GM19395 (cell line): ENCODE measurements around the gene YTHDC1.
"Not testable (repeated sequence)": the region's sequence is repeated elsewhere in the genome, so short reads cannot be mapped to it uniquely, and the experiment has no call there.

ENCODE experiments used
- ATAC-seq: cut with Tn5 transposase; IDR thresholded peaks from one replicate; pipeline ENCODE4 v1.9.1; 2021; ENCODE audit warnings: mild to moderate bottlenecking, moderate library complexity; ENCODE audit not compliant: unreplicated experiment

The YTHDC1 gene

DNA sequence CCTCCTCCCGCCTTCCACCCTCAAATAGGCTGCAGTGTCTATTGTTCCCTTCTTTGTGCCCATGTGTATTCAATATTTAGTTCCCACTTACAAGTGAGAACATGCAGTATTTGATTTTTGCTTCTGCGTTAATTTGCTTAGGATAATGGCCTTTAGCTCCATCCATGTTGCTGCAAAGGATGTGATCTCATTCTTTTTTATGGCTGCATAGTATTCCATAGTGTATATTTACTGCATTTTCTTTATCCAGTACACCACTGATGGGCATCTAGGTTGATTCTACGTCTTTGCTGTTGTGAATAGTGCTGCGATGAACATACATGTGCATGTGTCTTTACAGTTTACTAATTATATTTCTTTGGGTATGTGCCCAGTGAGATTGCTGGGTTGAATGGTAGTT lies 52.8 kb downstream of the YTHDC1 start:
- no peak for ATAC-seq

- ATAC-seq: no peak
Measured at GRCh38 chr4:68291256-68291655, 58.6 kb downstream of the YTHDC1 start.

GRCh38 chr4:68288393-68288740 lies 61.5 kb downstream of the YTHDC1 start:
- ATAC-seq: no peak

DNA sequence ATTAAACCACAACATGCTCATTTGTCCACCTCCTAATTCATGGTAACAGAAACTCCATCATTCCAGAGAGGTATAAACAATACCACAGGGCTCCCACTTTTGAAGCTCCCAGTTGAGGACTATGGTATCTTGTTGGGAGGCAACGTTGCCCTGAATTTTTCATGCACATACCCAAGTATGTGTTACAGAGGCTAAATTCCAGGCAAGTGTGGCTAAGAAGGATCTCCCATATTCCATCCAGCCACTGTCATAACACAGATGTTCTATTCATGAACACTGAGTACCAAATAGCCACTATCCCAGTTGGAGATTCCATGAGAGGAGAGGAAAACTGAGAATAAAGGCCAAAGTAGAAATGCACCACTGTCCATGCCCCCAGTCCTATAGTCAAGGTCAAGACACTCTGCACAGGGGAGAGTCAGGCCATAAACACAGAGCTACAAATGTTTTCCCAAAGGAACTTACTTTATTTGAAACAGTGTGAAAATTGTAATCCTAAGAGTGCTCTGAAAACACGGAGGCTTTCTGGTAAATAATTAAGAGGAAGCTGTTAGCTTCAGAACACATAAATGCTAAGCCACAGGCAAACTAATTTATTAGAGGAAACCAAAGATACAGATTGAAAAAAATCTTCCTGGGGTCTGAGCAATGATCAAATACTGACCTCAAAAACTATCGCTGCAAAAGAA lies 62.0 kb downstream of the YTHDC1 start:
- ATAC-seq: no peak

DNA sequence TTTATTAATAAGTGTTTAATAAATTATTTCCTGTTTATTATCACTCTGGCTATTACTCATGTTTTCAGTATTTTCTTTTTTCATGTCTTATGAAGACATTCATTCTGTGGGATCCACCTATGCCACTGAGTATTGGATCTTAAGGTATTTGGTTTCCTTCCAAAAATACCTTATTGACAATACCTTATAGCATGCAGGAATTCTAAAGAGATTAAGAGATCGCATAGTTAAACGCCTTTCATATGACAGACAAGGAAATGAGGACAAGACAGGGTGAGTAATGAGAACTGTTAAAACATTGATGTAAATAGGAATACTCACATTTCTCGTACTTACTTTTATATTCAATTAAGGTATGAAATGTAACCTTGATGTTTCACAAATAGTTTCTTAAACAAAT lies 66.2 kb downstream of the YTHDC1 start:
- no peak for ATAC-seq

DNA sequence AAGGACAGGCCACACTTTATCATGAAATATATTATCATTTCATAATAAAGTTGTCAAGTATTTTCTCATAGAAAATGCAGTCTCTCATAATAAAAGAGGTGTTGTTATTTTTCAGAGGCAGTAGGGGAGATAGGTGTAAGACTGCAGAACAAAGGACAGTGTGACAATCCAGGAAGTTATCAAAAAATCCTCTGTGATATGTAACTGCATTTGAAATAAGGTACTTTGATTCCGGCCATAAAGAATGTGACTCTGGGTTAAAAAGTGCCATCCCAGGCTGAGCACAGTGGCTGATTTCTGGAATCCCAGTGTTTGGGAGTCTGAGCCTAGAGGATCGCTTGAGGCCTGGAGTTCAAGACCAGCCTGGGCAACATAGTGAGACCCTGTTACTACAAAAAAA lies 66.8 kb downstream of the YTHDC1 start:
- no peak for ATAC-seq

DNA sequence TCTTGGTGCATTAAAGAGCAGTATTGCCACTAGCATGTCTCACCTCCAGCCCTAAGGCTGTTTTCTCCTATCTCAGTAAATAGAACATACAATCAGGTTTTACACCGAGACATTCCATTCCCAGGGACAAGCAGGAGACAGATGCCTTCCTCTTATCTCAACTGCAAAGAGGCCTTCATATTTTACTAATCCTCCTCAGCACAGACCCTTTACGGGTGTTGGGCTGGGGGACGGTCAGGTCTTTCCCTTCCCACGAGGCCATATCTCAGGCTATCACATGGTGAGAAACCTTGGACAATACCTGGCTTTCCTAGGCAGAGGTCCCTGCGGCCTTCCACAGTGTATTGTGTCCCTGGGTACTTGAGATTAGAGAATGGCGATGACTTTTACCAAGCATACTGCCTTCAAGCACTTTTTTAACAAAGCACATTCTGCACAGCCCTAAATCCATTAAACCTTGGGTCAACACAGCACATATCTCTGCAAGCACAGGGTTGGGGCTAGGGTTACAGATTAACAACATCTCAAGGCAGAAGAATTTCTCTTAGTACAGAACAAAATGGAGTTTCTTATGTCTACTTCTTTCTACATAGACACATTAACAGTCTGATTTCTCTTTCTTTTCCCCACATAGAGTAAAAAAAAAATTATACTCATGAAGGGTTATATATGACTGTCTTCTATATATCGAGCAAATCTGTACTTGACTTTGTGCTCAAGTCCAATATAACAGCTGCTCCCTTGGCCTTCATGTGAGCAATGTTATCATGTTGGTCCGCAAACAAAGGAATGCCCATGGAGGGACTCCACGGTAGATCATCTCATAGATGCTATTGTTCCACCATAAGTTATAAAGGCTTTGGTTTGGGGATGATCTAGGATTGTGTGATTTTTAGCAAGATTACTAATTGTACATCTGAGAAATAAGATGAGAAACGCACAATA lies 67.8 kb downstream of the YTHDC1 start:
- not testable (repeated sequence) for ATAC-seq

DNA sequence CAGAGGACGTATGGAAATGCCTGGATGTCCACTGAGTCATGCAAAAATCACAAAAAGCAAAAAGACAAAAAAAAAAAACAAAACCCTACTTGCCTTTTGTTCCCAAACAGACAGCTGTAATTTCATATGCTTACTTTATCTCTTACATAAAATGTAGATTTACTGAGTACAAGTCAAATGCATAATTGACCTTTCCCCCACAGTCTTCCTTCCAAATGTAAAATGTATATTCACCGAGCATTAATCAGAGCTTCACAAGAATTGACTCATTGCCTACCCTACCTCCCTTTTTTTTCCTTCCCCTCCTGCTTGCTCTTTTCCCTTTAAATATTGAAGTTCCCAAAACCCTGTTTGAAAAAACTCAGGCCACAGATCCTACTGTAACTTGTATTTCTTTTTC lies 71.9 kb downstream of the YTHDC1 start:
- no peak for ATAC-seq

DNA sequence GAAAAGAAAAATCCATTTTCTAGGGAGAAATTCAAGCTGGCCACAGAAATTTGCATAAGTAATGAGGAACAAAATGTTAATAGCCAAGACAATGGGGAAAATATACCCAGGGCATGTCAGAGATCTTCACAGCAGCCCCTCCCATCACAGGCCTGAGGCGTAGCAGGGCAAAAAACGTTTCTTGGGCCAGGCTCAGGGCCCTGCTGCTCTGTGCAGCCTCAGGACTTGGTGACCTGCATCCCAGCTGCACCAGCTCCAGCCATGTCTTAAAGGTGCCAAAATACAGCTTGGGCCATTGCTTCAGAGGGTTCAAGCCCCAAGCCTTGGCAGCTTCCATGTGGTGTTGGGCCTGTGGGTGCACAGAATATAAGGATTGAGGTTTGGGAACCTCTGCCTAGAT lies 72.3 kb downstream of the YTHDC1 start:
- no peak for ATAC-seq

- peak; percentile 39 for ATAC-seq
Measured at GRCh38 chr4:68272860-68273259, 77.0 kb downstream of the YTHDC1 start.

DNA sequence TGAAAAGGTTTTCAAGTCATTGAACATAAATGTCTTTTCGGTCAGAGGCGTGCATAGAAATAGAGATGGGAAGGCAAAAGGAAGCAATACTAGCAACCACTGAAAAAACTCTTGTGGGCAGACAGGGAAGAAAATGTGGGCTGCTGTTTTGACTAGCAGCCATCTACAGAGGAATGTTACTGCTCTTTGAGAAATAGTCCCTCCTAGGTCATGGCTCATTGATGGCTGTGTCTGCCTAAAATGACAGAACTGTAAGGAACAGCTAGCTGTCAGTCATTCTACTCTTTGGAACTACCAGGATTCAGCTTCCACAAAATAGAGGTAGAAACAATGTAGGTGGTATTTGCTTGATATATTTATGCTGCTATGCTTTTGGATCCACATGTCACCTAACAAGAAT lies 77.5 kb downstream of the YTHDC1 start:
- ATAC-seq: peak; percentile 67

DNA sequence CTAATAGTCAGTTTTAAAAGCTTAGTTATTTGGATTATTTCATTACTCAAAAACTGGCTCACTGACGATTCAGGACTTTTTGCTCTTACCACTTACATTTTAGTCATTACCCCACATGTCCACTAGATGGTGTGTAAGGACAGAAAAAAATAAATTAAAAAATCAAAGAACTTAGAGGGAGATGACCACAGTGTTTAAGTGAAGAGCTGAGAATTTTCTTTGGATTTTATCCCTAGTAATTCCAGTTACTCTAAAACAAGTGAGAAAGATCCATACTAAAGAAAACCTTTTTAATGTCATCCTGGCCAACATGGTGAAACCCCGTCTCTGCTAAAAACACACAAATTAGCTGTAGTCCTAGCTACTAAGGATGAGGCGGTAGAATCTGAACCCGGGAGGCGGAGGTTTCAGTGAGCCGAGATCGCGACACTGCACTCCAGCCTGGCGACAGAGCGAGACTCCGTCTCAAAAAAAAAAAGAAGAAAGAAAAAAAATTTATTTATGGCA lies 78.0 kb downstream of the YTHDC1 start:
- peak; percentile 78 for ATAC-seq

DNA sequence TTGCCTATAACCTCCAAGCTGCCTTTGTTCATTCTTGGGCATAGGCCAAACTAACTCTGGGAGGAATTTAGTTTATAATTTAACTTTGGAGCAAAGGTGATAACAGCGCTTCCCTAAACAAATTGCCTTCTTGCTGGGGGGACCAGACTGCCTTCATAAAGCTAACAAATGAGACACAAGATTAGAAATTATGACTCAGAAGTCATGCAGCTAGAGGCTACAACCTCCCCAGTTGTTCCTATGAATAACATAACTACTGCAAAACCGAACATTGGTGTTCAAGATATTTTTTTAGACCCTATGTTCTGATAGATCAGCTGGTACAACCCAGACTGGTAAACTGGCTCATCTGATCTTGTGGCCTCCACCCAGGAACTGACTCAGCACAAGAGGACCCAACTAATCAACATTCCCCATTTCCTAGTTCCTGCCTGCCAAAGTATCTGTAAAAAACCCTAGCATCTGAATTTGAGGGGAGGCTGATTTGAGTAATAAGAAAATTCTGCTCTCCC lies 82.4 kb downstream of the YTHDC1 start:
- ATAC-seq: no peak

DNA sequence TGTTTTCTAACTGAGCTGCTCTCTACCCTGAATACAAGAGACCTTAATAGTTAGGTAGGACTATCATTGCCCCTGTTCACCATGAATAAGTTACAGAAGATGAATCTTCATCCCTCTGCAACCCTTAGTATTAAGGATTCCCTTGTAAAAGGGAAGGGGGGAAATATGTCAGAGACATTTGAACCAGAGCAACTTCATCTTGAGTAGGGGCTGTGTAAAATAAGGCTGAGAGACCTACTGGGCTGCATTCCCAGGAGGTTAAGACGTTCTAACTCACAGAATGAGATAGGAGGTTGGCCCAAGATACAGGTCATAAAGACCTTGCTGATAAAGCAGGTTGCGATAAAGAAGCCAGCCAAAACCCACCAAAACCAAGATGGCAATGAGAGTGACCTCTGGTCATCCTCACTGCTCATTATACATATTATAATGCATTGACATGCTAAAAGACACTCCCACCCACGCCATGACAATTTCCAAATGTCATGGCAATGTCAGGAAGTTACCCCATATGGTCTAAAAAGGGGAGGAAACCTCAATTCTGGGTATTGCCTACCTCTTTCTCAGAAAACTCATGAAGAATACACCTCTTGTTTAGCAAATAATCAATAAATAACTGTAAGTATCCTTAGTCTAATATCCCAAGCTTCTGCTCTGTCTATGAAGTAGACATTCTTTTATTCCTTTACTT lies 84.9 kb downstream of the YTHDC1 start:
- ATAC-seq: no peak
